MM.1S (cell line): ENCODE measurements around the gene PRKCZ.

Experiments used
- EZH2phosphoT487 ChIP-seq: fragments of 300-600 bp; sonication (generic); IDR thresholded peaks from 2 replicates; pipeline ENCODE4 v1.6.1; 2018; ENCODE audit warnings: antibody characterized with exemption, low read length
- TF ChIP-seq, protein P1 (sequence below): fragments of 300-600 bp; sonication (generic); IDR thresholded peaks from 2 replicates; pipeline ENCODE4 v1.5.1; 2016; ENCODE audit warnings: antibody characterized with exemption, low read length, mixed read lengths

DNA sequence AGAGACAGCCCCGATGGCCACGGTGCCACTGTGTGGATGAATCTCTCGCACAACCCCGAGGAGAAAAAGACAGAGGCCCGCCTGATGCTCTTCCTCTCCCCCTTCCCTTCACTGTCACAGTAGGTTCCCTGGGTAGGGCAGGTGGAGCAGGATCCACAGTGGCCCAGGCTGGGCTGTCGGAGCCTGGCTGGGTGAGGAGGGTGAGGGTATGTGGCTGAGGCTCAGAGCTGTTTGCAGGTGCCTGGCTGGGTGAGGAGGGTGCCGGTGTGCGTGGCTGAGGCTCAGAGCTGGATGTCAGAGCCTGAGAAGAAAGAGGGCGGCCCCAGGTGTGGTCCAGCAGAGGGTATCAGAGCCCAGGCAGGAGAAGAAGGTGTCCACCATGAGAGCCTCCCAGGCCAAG is 49.4 kb upstream of the PRKCZ start:
- TF ChIP-seq, protein P1, sequence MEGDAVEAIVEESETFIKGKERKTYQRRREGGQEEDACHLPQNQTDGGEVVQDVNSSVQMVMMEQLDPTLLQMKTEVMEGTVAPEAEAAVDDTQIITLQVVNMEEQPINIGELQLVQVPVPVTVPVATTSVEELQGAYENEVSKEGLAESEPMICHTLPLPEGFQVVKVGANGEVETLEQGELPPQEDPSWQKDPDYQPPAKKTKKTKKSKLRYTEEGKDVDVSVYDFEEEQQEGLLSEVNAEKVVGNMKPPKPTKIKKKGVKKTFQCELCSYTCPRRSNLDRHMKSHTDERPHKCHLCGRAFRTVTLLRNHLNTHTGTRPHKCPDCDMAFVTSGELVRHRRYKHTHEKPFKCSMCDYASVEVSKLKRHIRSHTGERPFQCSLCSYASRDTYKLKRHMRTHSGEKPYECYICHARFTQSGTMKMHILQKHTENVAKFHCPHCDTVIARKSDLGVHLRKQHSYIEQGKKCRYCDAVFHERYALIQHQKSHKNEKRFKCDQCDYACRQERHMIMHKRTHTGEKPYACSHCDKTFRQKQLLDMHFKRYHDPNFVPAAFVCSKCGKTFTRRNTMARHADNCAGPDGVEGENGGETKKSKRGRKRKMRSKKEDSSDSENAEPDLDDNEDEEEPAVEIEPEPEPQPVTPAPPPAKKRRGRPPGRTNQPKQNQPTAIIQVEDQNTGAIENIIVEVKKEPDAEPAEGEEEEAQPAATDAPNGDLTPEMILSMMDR = no peak
- TF ChIP-seq EZH2phosphoT487 = no peak
